Measurements from ENCODE around the gene ZNF513. TPM values are rescaled to one million over a fixed set of nuclear protein-coding genes. Genes with fewer than 3 reads are reported as not detected.

Gene ZNF513
- total RNA-seq, 1 donor from 2014 or later, result 7.1 TPM

- TF ChIP-seq, protein P1, sequence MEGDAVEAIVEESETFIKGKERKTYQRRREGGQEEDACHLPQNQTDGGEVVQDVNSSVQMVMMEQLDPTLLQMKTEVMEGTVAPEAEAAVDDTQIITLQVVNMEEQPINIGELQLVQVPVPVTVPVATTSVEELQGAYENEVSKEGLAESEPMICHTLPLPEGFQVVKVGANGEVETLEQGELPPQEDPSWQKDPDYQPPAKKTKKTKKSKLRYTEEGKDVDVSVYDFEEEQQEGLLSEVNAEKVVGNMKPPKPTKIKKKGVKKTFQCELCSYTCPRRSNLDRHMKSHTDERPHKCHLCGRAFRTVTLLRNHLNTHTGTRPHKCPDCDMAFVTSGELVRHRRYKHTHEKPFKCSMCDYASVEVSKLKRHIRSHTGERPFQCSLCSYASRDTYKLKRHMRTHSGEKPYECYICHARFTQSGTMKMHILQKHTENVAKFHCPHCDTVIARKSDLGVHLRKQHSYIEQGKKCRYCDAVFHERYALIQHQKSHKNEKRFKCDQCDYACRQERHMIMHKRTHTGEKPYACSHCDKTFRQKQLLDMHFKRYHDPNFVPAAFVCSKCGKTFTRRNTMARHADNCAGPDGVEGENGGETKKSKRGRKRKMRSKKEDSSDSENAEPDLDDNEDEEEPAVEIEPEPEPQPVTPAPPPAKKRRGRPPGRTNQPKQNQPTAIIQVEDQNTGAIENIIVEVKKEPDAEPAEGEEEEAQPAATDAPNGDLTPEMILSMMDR (IDR thresholded peaks at IDR 0.05; ENCODE audit: insufficient read depth, low read length, severe bottlenecking), result no peak
- no peaks in the 10 kb centered on the region for H3K27me3 ChIP-seq (ENCODE audit: control insufficient read depth, insufficient read depth, low read length)
- DNase-seq (ENCODE audit: low read depth) (no peak), FAIRE-seq (no peak)
- no peak overlapping the region for H3K4me3 ChIP-seq (ENCODE audit: low read depth, low read length)
- peaks cover 27% of the 10 kb centered on the region for H3K36me3 ChIP-seq (ENCODE audit: control insufficient read depth, insufficient read depth, low read length)
Measured at GRCh38 chr2:27336173-27336572, 44.4 kb downstream of the ZNF513 start.

GRCh38 chr2:27335311-27335710 is 45.2 kb downstream of the ZNF513 start:
- FAIRE-seq (no peak), DNase-seq (ENCODE audit: low read depth) (peak; percentile 4)
- peaks cover 27% of the 10 kb centered on the region for H3K36me3 ChIP-seq (ENCODE audit: control insufficient read depth, insufficient read depth, low read length)
- no peaks in the 10 kb centered on the region for H3K27me3 ChIP-seq (ENCODE audit: control insufficient read depth, insufficient read depth, low read length)
- TF ChIP-seq, protein P1 (IDR thresholded peaks at IDR 0.05; ENCODE audit: insufficient read depth, low read length, severe bottlenecking), result no peak
- H3K4me3 ChIP-seq (ENCODE audit: low read depth, low read length), result no peak overlapping the region

Other genes starting within 250 kb of the ZNF513 start
- 46.1 and 69.3 TPM in 2 replicates for gene PREB, start 246.1 kb downstream of the ZNF513 start, total RNA-seq
- not detected in 2 replicates for gene PRR30, start 241.3 kb downstream of the ZNF513 start, total RNA-seq
- under 0.01 TPM in 1 of 2 replicates, not detected in the other for gene TCF23, start 231.7 kb downstream of the ZNF513 start, total RNA-seq
- 184 and 257 TPM in 2 replicates for gene ATRAID, start 168.7 kb downstream of the ZNF513 start, total RNA-seq
- 6.3 and 21.1 TPM in 2 replicates for gene SLC5A6, start 168.5 kb downstream of the ZNF513 start, total RNA-seq
- 21.6 and 24.3 TPM in 2 replicates for gene CAD, start 163.4 kb downstream of the ZNF513 start, total RNA-seq
- gene SLC30A3, start 117.7 kb downstream of the ZNF513 start, total RNA-seq, result not detected in 2 replicates
- not detected in 2 replicates for gene DNAJC5G, start 105.3 kb downstream of the ZNF513 start, total RNA-seq
- not detected in 2 replicates for gene TRIM54, start 98.3 kb downstream of the ZNF513 start, total RNA-seq
- 0.51 and 1.8 TPM in 2 replicates for gene UCN, start 72.3 kb downstream of the ZNF513 start, total RNA-seq
- 43.3 and 55.3 TPM in 2 replicates for gene MPV17, start 57.6 kb downstream of the ZNF513 start, total RNA-seq
- 19.2 and 20.9 TPM in 2 replicates for gene GTF3C2, start 24.0 kb downstream of the ZNF513 start, total RNA-seq
- 29.7 and 32.4 TPM in 2 replicates for gene EIF2B4, start 10.4 kb downstream of the ZNF513 start, total RNA-seq
- 99.3 and 102 TPM in 2 replicates for gene SNX17, start 10.1 kb downstream of the ZNF513 start, total RNA-seq
- 94.2 and 143 TPM in 2 replicates for gene PPM1G, start 28.9 kb upstream of the ZNF513 start, total RNA-seq
- 93.7 and 125 TPM in 2 replicates for gene NRBP1, start 47.9 kb upstream of the ZNF513 start, total RNA-seq
- 28.4 and 29.1 TPM in 2 replicates for gene KRTCAP3, start 61.6 kb upstream of the ZNF513 start, total RNA-seq
- gene IFT172, start 109.0 kb upstream of the ZNF513 start, total RNA-seq, result 5.0 and 5.5 TPM in 2 replicates
- gene FNDC4, start 114.5 kb upstream of the ZNF513 start, total RNA-seq, result 7.6 and 8.1 TPM in 2 replicates
- not detected in 2 replicates for gene GCKR, start 116.1 kb upstream of the ZNF513 start, total RNA-seq
- 6.4 and 7.4 TPM in 2 replicates for gene ZNF512, start 202.3 kb upstream of the ZNF513 start, total RNA-seq
- gene CCDC121, start 248.3 kb upstream of the ZNF513 start, total RNA-seq, result 0.79 and 0.90 TPM in 2 replicates
- gene GPN1, start 248.3 kb upstream of the ZNF513 start, total RNA-seq, result 31.7 and 47.9 TPM in 2 replicates